Neuronal stem cell (in vitro differentiated cells): ENCODE results near the gene PLVAP.
A peak's percentile ranks its signal among the peaks of the same experiment; 100 is the strongest.

Experiments used
- DNase-seq: peaks from one replicate; pipeline ENCODE4 v3.0.0-alpha.2; 2013; ENCODE audit warnings: low spot score
- H2AFZ ChIP-seq: one replicate; pipeline ENCODE4 v1.6.1; 2013; ENCODE audit warnings: mild to moderate bottlenecking, low read length, inconsistent platforms
- H2AK5ac ChIP-seq: 2 replicates; pipeline ENCODE4 v1.6.1; 2013; ENCODE audit warnings: low read depth, mild to moderate bottlenecking, inconsistent platforms, low read length, moderate library complexity, mixed read lengths
- H2BK120ac ChIP-seq: 2 replicates; pipeline ENCODE4 v1.6.1; 2013; ENCODE audit warnings: low read depth, mild to moderate bottlenecking, inconsistent platforms, low read length, moderate library complexity, mixed read lengths
- H2BK12ac ChIP-seq: one replicate; pipeline ENCODE4 v1.6.1; 2013; ENCODE audit warnings: low read length, inconsistent platforms
- H2BK15ac ChIP-seq: 2 replicates; pipeline ENCODE4 v1.6.1; 2013; ENCODE audit warnings: mild to moderate bottlenecking, low read length, inconsistent platforms, mixed read lengths
- H2BK5ac ChIP-seq: one replicate; pipeline ENCODE4 v1.6.1; 2013; ENCODE audit warnings: inconsistent platforms, mild to moderate bottlenecking, low read length, moderate library complexity
- H3K14ac ChIP-seq: one replicate; pipeline ENCODE4 v1.6.1; 2013; ENCODE audit warnings: low read length, inconsistent platforms
- H3K18ac ChIP-seq: 2 replicates; pipeline ENCODE4 v1.6.1; 2013; ENCODE audit warnings: low read length, inconsistent platforms
- H3K23ac ChIP-seq: 2 replicates; pipeline ENCODE4 v1.6.1; 2013; ENCODE audit warnings: low read depth, mild to moderate bottlenecking, mixed read lengths, low read length, inconsistent platforms; ENCODE audit not compliant: poor library complexity
- H3K27ac ChIP-seq: replicated peaks from 3 replicates; pipeline ENCODE4 v1.5.1; 2013; ENCODE audit warnings: low read length, inconsistent platforms
- H3K27me3 ChIP-seq, 3 experiments: 2 replicates each; pipeline ENCODE4 v1.6.1; 2013; ENCODE audit warnings: low read length in 3 of 3, mild to moderate bottlenecking in 2 of 3, inconsistent platforms in 1 of 3, low read depth in 1 of 3, mixed read lengths in 1 of 3, moderate library complexity in 1 of 3; ENCODE audit not compliant: control insufficient read depth in 3 of 3, insufficient read depth in 3 of 3
- H3K36me3 ChIP-seq, 2 donors: replicated peaks in 1 of 2; 2 replicates each; pipeline ENCODE4 v1.6.1; 2013; ENCODE audit warnings: low read length in 2 of 2; ENCODE audit not compliant: control insufficient read depth in 2 of 2, insufficient read depth in 2 of 2
- H3K4ac ChIP-seq: 2 replicates; pipeline ENCODE4 v1.6.1; 2013; ENCODE audit warnings: inconsistent platforms, mild to moderate bottlenecking, low read length, moderate library complexity
- H3K4me1 ChIP-seq, 2 donors: 1 replicate in 1 of 2; 2 replicates in 1 of 2; pipeline ENCODE4 v1.6.1; 2013; ENCODE audit warnings: low read length in 2 of 2, low read depth in 1 of 2; ENCODE audit not compliant: control insufficient read depth in 2 of 2, insufficient read depth in 1 of 2
- H3K4me2 ChIP-seq: one replicate; pipeline ENCODE4 v1.6.1; 2013; ENCODE audit warnings: mild to moderate bottlenecking, low read length, inconsistent platforms; ENCODE audit not compliant: insufficient read depth, poor library complexity, severe bottlenecking
- H3K4me3 ChIP-seq, 2 donors: 2 replicates each; pipeline ENCODE4 v1.5.1; 2013; ENCODE audit warnings: low read length in 2 of 2, mild to moderate bottlenecking in 2 of 2, inconsistent platforms in 1 of 2, moderate library complexity in 1 of 2
- H3K79me1 ChIP-seq: one replicate; pipeline ENCODE4 v1.6.1; 2013; ENCODE audit warnings: low read depth, mild to moderate bottlenecking, inconsistent platforms, low read length, moderate library complexity
- H3K9ac ChIP-seq: one replicate; pipeline ENCODE4 v1.6.1; 2013; ENCODE audit warnings: mild to moderate bottlenecking, low read depth, low read length, inconsistent platforms; ENCODE audit not compliant: poor library complexity
- H3K9me3 ChIP-seq, 2 donors: replicated peaks in 1 of 2; 2 replicates each; pipeline versions ENCODE3 to v1.6.1; 2013; ENCODE audit warnings: low read length in 2 of 2, mild to moderate bottlenecking in 2 of 2, inconsistent platforms in 1 of 2, low read depth in 1 of 2, mixed read lengths in 1 of 2, moderate library complexity in 1 of 2; ENCODE audit not compliant: control insufficient read depth in 2 of 2, insufficient read depth in 1 of 2
- H4K8ac ChIP-seq: one replicate; pipeline ENCODE4 v1.6.1; 2013; ENCODE audit warnings: low read depth, mild to moderate bottlenecking, inconsistent platforms, low read length, moderate library complexity
- H4K91ac ChIP-seq: one replicate; pipeline ENCODE4 v1.6.1; 2013; ENCODE audit warnings: low read length, low read depth, mild to moderate bottlenecking, inconsistent platforms; ENCODE audit not compliant: poor library complexity
- WGBS, 2 donors: extraction: QIAGEN DNeasy Blood & Tissue Kit; methylation state at CpG; one replicate each; pipeline ENCODE4 v1.1.7; 2013; ENCODE audit warnings: missing lambda C conversion rate in 2 of 2, mixed read lengths in 1 of 2; ENCODE audit not compliant: insufficient read length in 2 of 2, insufficient replicate concordance in 1 of 2; ENCODE audit errors: extremely low coverage in 2 of 2; 5-methylcytosine and 5-hydroxymethylcytosine counted together

Gene PLVAP

DNA sequence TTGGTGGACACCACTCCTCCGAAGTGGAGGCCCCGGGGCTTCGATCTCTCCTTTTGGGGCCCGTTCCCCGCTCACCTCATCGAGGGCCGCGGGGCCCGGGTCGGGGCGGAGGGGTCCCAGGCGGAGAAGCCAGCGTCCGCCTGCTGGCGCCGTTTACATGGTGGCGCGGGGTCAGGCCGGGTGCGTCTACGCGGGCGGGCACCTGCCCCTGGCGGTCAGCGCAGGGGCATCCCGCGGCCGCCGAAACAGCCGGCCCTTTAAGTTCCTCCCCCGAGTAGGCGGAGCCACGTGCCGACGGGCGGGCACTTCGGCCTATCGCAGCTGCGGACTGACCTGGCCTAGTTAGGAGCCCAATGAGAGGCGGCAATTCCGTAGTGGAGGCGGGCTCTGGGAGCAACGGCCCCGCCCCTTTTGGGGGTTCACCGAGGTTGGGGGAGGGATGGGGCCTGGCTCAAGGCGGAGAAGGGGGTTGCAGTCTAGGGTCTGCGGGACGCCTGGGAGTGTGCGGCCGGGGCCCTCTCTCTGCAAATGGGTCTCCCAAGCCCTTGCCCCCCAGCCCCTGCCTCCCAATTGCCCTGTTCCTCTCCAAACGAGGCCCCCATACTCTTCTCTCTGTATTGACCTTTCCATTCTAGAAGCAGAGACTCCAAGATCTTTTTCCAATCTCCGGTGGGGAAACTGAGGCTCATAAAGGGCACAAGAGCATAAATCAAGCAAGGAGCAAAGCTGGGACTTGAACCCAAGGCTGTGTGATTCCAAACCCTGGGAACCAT is 73.8 kb downstream of the PLVAP start, which contains the start of gene ABHD8:
ABHD8 (minus strand) TSS at position 259 of the 773 bp plus-strand sequence. CDS start 1,809 bp downstream, outside the sequence.
- H2BK5ac ChIP-seq = peak within 1 kb of the TSS; percentile 98
- H2AK5ac ChIP-seq = peak within 1 kb of the TSS; percentile 97
- no CpG with 5 or more reads among the region's 52 CpGs for WGBS, 2 donors

DNA sequence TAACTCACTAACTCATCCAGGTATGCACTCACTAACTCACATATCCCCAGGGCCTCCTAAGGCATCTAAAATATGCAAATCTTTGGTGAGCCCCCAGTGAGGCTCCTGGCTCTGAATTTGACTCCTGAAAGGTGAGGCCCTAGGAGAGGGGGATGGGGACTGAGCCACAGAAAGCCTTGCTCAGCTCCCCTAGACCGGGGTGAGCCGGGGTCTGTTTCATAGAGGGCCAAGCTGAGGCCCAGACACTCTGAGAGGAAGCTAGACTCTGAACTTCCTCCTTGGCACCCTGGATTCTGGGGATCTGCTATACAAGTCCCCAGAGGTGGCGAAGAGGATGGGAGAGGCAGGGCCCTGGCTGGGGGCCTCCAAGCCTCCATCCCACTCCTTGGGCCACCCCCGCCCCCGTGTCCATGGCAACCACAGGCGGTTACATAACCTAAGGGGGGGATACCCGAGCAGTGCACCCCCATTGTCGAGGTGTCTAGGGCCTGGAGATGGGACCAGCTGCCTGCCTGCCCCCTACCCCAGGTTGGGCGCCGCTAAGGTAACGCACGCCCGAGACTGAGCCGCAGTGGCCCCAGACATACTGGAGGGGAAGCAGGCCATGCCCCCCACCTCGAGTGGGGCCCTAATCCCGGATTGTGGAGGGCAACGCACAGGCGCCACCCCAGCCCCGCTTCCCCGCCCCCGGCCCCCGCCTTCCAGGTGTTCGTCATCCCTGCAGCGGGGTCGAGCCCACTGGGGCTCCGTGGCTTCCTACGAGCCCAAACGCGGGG is 74.6 kb downstream of the PLVAP start:
- peak overlapping the region; percentile 97 for H2AK5ac ChIP-seq
- no CpG with 5 or more reads among the region's 29 CpGs for WGBS, 2 donors

More for the DNA sequence above, 73.8 kb downstream of the PLVAP start, which contains the start of gene ABHD8:
- Histone ChIP-seq H2BK12ac (no peak within 1 kb of the TSS), H3K4ac (no peak within 1 kb of the TSS), H3K14ac (peak within 1 kb of the TSS; percentile 63), H3K79me1 (peaks cover 4% of the 10 kb centered on the region), H3K9ac (peak within 1 kb of the TSS; percentile 89), H3K4me2 (peak within 1 kb of the TSS; percentile 94), H3K27ac (no peak within 1 kb of the TSS), H4K8ac (no peak within 1 kb of the TSS), H3K36me3 (peaks cover 2 to 13% of the 10 kb centered on the region in 2 donors), H2BK15ac (peak within 1 kb of the TSS; percentile 86), H2AFZ (peak within 1 kb of the TSS; percentile 87), H3K4me3 (peak within 1 kb of the TSS; percentile 60 to 83), H2BK120ac (peak within 1 kb of the TSS; percentile 65), H4K91ac (no peak within 1 kb of the TSS), H3K9me3 (peaks cover 0 to 2% of the 10 kb centered on the region in 2 donors), H3K27me3 (no peaks in the 10 kb centered on the region), H3K18ac (peak within 1 kb of the TSS; percentile 98), H3K23ac (peak within 1 kb of the TSS; percentile 48), H3K4me1 (peaks cover 11 to 14% of the 10 kb centered on the region in 2 donors)
- DNase-seq = peak; percentile 96

More for the DNA sequence above, 74.6 kb downstream of the PLVAP start:
- Histone ChIP-seq H2BK15ac (peak overlapping the region; percentile 86), H2BK12ac (no peak overlapping the region), H2BK120ac (peak overlapping the region; percentile 65), H3K14ac (peak overlapping the region; percentile 63), H3K18ac (peak overlapping the region; percentile 98), H3K4ac (no peak overlapping the region), H3K4me1 (peaks cover 11 to 14% of the 10 kb centered on the region in 2 donors), H4K8ac (no peak overlapping the region), H2BK5ac (peak overlapping the region; percentile 98), H2AFZ (peak overlapping the region; percentile 87), H3K9me3 (peaks cover 2 to 6% of the 10 kb centered on the region in 2 donors), H3K36me3 (peaks cover 4 to 17% of the 10 kb centered on the region in 2 donors), H3K4me3 (peak overlapping the region; percentile 60 to 83), H3K27me3 (no peaks in the 10 kb centered on the region), H3K27ac (no peak overlapping the region), H3K4me2 (peak overlapping the region; percentile 94), H3K23ac (peak overlapping the region; percentile 48), H4K91ac (no peak overlapping the region), H3K79me1 (peaks cover 7% of the 10 kb centered on the region), H3K9ac (peak overlapping the region; percentile 89)
- DNase-seq = no peak
